Activated CD8-positive, alpha-beta memory T cell treated with anti-CD3 and anti-CD28 coated beads, Interleukin-2, amount 50 U/mL, for 24 hours (primary cell): ENCODE results near the gene ETF1.
"Not testable (repeated sequence)": the region's sequence is repeated elsewhere in the genome, so short reads cannot be mapped to it uniquely, and the experiment has no call there.

Experiments used
- DNase-seq: peaks from one replicate; pipeline ENCODE4 v3.0.0-alpha.2; 2020; ENCODE audit errors: extremely low read depth

ETF1 gene

DNA sequence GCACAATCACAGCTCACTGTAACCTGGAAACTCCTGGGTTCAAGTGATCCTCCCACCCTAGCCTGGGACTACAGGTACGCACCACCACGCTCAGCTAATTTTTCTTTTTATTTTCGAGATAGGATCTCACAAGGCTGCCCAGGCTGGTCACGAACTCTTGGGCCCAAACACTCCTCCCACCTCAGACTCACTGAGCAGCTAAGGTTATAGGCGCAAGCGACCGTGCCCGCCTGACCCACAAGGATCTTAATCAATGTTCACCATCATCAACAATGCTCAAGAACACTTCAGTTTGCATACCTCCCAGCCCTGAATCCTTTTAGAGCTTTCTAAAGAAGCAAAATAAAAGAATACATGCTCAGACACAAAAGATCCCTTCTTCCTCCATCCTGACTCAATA, 13.2 kb downstream of the ETF1 start:
- no peak for DNase-seq

DNA sequence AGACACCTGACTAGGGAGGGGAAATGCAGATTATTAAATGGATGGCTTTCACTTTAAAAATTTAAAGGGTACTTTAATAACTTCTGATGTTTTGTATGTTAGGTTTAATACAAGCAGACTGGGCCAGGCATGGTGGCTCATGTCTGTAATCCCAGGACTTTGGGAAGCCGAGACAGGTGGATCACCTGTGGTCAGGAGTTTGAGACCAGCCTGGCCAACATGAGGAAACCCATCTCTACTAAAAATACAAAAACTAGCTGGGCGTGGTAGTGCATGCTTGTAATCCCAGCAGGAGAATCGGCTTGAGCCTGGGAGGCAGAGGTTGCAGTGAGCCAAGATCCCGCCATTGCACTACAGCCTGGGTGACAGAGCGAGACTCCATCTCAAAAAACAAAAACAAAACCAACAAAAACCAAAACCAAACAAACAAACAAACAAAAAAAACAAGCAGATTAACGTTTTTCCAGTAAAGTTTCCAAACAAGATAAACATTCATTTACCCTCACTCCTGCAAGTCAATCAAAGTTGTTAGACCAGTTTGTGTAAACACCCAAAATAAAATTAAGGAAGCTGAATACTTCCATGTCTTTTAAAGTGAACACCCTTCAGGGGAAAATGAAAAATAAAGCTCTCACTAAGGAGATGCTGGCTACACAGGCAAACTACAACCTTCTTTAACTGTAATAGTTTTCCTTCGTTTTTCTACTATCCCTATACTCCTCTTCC, 14.1 kb downstream of the ETF1 start:
- DNase-seq: no peak

DNA sequence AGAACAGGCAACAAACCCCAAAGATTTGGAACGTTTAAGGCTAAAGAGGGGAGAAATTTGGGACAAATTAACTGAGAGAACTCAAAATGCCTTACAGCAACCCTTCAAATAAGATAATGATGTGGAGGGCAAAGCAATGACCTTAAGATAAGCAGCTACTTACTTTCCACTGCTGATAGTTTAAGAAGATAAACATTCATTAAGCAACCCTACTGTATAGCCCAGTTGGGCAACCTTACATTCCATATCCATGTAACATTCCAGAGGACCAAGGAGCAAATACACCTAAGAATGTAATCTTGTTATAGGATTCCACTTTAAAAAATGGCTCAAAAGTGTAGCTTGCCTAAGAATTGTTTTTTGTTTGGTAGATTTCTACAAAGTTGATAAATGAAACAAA, 14.8 kb downstream of the ETF1 start:
- no peak for DNase-seq

DNA sequence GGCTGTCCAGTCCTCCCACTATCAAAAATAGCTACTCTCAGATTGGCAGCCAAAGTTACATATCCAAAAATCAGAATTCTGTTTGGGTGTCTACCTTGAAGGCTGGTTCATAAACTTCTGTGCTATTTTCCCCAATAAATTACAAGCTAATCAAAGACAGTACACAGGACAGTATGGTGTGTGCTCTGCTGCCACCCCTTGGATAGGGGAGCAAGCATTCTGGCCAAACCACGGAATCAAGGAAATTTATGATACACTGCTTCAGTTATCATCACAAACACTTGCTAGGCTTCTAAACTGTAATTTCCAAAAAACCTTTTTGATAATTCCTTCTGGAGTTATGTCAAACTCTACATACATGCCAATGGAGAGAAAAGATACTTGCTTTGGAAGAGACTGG, 15.9 kb downstream of the ETF1 start:
- DNase-seq: no peak

DNA sequence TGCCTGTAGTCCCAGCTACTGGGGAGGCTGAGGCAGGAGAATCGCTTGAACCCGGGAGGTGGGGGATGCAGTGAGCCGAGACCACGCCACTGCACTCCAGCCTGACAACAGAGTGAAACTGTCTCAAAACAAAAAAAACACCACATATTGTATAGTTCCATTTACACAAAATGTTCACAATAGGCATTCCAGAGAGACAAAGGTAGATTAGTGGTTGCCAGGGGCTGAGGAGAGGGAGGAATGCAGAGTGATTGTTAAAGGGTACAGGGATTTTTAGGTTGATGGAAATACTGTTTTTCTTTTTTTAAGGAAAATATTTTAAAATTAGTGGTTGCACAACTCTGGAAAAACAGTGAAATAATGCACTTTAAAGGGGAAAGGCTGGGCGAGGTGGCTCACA, 19.6 kb downstream of the ETF1 start:
- no peak for DNase-seq

DNA sequence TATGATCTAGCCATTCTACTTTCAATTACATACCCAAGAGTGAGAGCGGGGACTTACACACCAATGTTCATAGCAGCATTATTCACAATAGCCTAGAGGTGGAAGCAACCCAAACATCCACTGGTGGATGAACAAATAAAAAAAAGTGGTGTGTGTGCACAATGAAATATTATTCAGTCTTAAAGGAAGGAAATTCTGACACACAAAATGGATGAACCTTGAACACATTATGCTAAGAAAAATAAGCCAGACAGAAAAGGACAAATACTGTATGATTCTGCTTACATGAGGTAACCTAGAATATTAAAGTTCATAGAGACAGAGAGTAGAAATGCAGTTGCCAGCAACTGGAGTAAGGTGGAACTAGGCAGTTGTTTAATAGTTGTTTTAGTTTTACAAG, 22.1 kb downstream of the ETF1 start:
- no peak for DNase-seq

DNA sequence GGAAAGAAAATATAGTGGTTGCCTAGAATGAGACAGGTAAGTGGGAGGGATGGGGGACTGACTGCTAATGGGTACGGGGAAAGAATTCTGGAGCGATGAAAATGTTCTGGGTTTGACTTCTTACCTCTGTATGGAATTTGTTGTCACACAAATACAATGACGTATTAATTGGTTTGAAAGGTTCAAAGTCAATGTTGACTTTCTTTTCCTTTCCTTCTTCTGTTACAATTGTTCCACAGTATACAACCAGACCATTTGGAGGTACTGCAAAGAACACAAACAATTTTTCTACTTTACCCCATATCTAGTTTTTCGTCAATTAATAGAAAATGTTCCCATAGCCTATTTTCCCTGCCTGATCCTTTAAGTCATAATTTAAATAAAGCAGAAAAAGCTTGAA, 25.6 kb downstream of the ETF1 start:
- DNase-seq: no peak

DNA sequence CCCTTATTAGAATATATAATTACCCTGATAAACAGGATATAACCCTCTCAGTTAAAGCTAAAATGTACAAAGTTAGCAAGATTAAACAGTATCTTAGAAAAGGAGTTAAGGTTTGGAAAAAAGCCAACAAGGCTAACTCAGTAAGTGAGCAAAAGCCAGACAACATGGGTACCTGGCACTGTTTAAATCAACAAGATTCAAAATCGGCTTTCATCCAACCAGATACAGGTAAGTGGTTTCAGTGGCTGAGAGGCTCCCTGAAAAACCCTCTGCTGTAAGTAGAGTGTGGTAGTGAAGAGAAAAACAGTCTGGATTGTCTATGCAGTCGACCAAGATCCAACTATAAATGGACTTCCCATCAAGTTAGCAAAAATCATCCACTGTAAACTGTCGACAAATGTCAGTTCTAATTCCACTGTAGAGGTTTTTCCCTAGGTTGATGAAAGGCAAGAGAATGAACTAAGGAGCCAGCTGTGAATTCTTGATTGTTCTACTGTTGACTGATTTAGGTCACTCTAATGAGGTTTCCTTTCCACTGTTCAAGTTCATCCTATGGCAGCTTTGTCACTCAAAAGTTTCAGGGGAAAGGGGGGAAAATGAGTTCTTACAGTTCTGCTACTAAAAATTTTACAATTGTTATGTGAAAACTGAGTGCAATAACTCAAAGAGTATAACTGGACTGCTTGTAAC, 27.3 kb downstream of the ETF1 start:
- DNase-seq: no peak

DNA sequence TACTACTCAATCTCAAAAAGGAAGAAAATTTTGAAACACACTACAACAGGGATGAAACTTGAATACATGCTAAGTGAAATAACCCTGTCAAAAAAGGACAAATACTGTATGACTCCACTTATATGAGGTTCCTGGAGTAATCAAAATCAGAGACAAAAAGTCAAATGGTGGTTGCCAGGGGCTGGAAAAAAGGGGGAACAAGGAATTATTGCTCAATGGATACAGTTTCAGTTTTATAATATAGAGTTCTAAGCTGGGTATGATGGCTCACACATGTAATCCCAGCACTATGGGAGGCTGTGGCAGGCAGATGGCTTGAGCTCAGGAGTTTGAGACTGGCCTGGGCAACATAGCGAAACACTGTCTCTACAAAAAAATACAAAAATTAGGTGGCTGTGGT, 29.0 kb downstream of the ETF1 start:
- DNase-seq: no peak

DNA sequence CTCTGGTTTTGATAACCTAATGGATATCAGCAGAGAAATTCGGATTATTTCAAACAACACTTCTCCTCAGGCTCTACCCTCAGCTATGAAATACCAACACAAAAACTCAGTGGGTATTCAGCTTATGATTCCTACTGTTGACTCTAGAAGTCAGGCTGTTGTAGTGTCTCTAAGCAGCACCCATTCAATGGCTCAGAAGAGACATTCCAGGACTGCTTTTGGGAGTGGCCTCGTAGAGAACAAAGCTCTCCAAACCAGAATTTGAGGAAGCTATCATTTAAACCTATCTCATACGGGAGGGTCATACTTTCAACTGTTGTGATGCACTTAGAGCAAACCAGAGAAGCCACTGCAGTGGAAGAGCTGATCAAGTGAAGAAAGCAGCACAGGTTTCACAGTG, 34.1 kb downstream of the ETF1 start:
- no peak for DNase-seq

DNA sequence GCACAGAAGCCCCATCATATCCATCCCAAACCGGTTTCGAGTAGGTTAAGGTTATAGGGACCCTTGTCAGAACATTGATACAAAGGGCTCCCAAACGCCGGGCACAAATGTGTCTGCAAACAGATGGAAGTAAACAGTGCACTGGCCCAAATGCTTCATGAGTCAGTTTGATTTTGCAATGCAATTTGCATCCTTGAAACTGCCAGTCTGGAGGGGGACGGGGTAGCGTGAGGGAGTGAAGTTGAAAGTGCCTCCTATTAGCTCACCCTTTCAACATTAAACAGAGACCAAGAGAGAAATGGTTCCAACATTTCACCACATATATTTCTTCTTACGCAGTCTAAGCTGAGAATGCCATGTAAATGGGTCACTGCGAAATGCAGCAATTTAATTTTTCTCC, 35.6 kb downstream of the ETF1 start:
- DNase-seq: not testable (repeated sequence)

DNA sequence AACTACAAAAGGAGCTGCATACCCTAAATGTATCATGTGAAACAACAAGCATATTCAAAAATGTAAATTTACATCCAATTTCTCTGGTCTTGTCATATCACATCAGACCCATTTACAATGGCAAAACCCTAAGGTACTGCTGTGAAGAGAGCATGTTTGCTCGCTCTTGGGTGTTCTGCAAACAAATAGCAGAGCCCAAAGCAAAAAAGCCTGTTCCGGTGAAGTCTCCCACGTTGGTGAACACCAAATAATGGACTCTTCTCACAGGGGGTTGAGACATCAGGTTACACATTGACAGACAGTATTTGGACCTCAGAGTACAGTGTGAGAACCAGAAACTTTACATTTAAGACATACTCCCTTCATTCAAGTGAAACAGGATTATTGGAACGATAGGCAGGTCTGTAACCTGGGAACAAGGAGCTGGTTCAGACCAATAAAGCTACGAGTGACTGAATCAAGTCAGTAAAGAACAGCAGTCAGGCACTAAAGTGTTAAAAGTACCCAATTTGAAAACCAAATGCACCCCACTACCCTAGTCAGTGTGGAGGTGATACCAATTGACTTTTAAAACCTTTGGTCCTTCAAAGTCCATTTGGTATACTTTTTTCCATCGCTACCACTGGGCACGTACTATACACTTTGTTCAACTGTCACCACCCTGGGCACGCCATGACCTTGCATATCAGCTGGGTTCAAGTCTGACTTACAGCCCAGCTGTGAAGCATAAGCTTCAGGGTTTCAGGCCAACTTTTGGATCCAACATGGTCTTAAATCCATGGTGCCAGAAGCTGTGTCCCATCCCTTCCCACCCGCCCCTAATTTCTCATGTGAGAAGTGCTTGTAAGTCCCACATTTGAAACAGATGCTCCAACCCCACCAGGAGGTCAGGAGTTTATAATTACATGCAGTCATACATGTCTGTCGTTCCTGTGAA, 36.4 kb downstream of the ETF1 start:
- DNase-seq: no peak

DNA sequence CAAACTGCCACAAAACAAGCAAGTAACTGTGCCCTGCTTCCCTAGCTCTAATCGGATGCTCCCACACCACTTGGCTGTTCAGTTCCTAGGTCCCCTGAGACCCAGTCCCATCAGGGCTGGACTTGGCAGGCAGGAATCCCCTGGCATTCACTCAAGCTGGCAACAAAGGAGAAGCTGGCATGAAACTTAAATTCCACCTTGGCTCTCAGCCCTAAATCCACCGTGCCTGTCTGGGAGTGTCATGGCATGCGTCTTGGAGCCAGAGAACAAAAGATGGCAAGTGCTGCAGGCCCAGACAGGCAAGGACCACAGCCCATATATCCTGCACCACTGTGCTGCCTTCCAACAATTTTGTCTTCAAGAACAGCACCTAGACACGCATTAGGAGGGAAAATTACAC, 38.2 kb downstream of the ETF1 start:
- DNase-seq: no peak

DNA sequence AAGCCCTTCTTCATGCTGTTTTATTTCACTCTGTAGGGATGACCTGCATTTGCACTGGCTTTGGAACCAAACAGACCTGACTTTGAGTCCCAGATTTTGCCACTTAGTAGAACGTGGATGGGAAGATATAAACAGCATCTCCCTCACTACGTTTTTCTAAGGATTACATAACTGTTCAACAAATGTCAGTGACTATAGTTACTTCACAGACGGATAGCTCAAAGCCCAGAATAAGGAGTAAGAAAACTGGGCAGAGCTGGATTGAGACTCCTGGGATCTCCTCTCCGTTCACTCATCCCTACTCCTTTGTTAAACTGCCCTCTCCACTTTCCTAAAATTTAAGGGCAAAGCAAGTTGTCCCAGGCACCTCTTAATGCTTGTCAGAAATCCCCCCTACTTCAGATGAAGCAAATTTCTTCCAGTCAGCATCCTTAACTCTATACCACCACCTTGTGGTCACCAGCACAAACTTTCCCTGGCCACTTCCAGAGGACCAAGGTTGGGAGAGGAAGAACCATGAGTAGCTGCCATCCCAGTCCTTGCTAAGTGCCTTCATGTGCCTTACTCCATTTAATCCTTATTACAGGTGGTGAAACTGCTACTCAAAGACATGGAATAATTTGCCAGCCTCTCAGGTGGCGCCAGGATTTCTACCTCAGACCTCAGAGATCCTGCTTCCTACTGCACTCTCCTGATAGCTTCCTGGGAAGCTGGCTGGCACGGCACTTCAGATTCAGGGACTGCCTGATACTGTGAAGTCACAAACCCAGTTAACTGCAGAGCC, 39.4 kb downstream of the ETF1 start:
- no peak for DNase-seq

DNA sequence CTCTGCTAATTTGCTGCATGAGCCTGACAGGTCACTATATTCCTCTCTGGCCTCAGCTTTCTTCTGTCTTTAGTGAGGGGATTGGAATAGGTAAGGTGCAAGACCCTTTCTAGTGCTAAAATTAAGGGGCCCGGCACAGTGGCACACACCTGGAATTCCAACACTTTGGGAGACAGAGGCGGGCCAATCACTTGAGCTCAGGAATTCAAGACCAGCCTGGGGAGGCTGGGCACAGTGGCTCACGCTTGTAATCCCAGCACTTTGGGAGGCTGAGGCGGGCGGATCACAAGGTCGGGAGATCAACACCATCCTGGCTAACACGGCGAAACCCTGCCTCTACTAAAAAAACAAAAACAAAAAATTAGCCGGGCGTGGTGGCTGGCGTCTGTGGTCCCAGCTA, 40.5 kb downstream of the ETF1 start:
- no peak for DNase-seq

DNA sequence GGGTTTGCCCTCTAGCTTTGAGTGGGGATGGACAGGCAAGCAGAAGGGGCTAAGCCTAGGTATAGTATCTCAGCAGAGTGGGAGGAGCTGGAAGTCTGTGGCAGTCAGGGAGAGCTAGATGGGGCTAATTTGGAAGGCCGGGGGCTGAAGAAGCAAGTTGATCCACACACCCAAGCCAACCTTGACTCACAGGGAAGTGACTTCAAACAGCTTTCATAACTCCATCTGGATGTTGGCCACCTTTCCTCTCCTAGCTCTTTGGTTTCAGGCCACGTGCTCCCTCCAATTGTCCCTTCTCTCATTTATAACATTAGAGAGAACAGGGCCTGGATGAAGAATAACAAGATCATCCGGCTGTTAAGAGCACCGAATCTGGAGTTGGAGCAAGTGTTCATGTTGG, 40.9 kb downstream of the ETF1 start:
- no peak for DNase-seq

DNA sequence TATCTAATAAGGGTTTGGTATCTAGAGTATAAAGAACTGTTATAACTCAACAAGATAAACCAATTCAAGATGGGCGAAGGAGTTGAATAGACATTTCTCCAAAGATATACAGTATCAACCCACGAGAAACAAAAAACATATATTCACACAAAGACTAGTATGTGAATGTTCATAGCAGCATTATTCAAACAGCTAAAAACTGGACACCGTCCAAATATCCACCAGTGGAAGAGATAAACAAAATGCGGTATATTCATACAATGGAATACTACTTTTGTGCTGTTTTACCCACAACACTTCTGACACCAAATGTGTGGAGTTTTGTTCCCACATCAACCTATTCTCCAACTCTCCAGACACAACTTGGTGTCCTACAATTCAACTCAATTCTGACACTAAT, 44.7 kb downstream of the ETF1 start:
- no peak for DNase-seq

DNA sequence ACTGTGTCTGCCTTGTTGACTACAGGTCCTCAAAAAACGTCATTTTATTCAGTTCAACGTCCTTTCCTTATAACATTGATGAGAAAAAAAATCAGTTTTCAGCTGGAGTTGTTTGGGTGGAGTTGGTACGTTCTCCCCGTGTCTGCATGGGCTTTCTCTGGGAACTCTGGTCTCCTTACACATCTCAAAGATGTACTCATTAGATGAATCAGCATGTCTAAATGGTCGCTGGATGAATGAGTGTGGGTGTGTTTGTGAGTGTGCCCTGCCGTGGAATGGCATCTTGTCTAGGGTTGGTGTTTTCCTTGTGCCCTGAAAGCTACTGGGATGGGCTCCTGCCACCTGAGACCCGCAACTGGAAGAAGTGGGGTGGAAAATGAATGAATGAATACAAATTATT, 47.7 kb downstream of the ETF1 start:
- no peak for DNase-seq

DNA sequence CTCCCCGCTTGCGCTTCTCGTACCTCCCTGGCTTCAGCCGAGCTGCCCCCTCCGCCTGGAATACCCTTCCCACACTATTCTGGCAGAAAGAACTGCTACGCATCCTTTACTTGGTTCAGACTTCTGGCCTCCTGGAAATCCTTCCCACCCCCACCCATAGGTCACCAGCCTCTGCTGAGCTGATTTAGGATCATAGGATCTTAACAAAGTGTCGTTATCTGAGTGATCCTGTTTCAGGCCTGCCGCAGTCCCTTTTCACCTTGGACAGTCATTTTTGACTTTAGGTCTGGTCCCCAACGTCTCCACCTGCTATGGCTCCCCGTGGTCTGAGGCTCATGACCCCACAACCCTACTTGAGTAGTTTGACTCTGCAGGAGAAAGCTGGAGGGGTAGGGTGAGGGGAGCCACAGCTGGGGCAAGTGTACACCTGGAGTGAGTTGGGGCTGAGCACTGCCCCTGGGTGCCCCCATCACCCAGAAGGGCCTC, 50.4 kb downstream of the ETF1 start:
- no peak for DNase-seq

DNA sequence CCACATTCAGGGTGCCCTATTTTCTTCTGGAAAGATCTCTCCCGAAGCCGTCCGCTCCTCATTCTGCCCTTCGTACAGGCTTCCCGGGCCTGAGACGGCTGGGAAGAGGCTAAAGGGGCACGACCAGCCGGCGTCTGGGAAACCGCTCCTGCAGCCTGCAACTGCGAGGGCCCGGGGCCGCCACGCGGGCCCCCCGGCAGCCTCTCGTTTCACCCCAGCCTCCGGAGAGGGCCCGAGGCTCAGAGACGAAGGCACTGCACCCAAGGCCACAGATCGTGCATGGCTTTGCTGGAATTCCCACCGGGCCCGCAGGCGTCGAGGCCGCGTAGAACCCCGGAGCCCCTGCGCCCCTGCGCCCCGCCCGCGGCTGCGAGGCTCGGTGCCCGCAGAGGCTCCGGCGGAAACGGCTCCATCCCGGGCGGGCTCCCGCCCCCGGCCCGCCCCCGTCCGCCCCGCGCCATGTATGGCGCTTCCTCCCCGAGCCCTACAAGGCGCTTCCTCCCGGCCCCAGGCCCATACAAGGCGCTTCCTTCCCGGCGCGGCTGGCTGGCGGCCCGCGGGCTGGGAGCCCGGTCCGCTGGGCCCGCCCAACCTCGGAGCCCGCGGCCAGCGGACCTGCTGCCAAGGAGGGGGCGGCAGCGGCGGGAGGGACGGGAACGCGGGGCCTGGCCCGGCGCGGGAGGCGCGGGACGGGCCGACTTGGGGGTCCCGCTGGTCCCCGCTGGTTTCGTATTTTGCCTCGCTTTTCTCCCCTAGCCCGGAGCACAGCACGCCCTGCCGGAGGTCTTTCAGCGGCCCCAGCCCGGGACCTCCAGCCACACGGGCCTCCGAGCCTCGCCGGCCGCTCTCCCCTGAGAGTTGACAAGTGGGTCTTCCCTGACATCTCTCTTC, 51.1 kb downstream of the ETF1 start:
- peak; percentile 44 for DNase-seq

DNA sequence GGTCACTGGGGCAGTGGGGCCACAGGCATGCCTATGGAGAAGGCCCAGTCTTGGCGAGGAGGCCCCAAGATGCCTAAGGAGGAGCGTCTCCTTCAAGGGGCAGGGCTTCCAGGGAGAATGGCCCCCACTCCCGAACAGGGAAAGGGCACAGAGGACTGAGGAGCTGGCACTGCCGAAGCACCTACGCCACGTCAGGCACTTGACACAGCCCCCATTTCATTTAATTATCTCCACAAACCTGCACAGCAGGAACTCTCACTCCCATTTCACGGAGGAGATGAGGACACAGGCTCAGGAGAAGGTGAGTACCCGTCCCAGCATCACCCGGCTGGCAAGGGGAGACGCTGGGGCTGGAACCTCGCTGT, 51.8 kb downstream of the ETF1 start:
- no peak for DNase-seq
